Measurements from ENCODE around the gene SCP2.
"Not testable (repeated sequence)": the region's sequence is repeated elsewhere in the genome, so short reads cannot be mapped to it uniquely, and the experiment has no call there.

SCP2 gene

GRCh38 chr1:52967666-52968065 is 40.6 kb downstream of the SCP2 start:
- Mint-ChIP-seq H3K4me1 (ENCODE audit: low read depth in 2 of 2) (no peaks in the 10 kb centered on the region), H3K36me3 (ENCODE audit: insufficient read depth) (peaks cover 7% of the 10 kb centered on the region), H3K27ac (no peak overlapping the region), H3K9me3 (no peaks in the 10 kb centered on the region), H3K4me3 (no peak overlapping the region), H3K27me3 (no peaks in the 10 kb centered on the region)
- DNase-seq (no peak), ATAC-seq (replicated peaks) (no peak)

DNA sequence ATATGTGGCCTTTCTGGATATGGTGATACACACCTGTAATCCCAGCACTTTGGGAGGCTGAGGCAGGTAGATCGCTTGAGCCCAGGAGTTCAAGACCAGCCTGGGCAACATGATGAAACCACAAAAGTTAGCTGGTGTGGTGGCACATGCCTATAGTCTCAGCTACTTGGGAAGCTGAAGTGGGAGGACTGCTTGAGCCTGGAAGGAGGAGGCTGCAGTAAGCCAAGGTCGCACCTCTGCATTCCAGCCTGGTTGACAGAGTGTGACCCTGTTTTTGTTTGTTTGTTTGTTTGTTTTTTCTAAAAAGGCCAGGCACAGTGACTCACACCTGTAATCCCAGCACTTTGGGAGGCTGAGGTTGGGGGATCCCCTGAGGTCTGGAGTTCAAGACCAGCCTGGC is 42.2 kb downstream of the SCP2 start:
- not testable (repeated sequence) for ATAC-seq (replicated peaks); H3K4me1 Mint-ChIP-seq (ENCODE audit: low read depth in 2 of 2); H3K27ac Mint-ChIP-seq; DNase-seq; H3K4me3 Mint-ChIP-seq; H3K27me3 Mint-ChIP-seq; H3K9me3 Mint-ChIP-seq
- peaks cover 12% of the 10 kb centered on the region for H3K36me3 Mint-ChIP-seq (ENCODE audit: insufficient read depth)

- Mint-ChIP-seq H3K9me3 (no peaks in the 10 kb centered on the region), H3K27ac (no peak overlapping the region), H3K4me1 (ENCODE audit: low read depth in 2 of 2) (no peaks in the 10 kb centered on the region), H3K27me3 (no peaks in the 10 kb centered on the region), H3K36me3 (ENCODE audit: insufficient read depth) (peaks cover 12% of the 10 kb centered on the region), H3K4me3 (no peak overlapping the region)
- ATAC-seq (replicated peaks) (no peak), DNase-seq (no peak)
Observed at GRCh38 chr1:52970149-52970548, 43.1 kb downstream of the SCP2 start.

GRCh38 chr1:52973841-52974240 is 46.8 kb downstream of the SCP2 start:
- ATAC-seq (replicated peaks): no peak

DNA sequence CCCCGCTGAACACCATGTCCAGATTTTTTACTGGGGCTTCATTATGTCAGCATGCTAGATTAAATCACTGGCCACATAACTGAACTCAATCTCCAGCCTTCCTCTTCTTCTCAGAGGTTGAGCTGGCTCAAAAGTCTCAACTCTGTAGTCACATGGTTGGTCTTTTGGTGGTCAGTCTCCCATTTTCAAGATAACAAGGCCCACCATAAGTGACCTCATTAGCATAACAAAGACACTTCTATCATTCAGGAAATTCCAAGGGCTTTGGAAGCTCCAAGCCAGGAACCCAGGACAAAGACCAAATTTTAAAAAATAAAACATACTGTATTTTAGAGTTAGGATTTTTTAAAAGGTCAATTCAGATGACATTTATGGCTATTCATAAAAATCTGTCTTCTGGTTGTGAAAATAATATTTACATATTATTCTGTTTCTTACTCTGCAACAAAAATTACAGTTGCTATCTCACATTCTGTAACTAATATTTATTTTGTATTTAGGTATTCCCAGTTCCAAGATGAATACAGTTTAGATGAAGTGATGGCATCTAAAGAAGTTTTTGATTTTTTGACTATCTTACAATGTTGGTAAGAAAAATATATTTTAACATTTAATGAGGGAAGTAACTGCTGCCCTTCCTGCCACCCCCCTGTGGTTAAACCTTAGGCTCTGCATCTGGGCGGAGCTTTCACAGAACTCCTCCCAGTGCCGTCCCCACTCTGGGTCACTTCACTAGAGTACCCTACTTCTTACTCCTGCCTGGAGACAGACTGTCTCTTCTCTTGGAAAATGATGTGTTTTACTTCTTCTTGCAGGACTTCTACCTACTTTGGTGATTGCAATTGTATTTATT is 49.3 kb downstream of the SCP2 start:
- H3K4me1 Mint-ChIP-seq (ENCODE audit: low read depth in 2 of 2): peaks cover 5% of the 10 kb centered on the region in 2 donors
- ATAC-seq (replicated peaks) (no peak), DNase-seq (no peak)
- no peak overlapping the region for H3K4me3 Mint-ChIP-seq
- H3K36me3 Mint-ChIP-seq (ENCODE audit: insufficient read depth): peaks cover 20% of the 10 kb centered on the region
- no peaks in the 10 kb centered on the region for H3K9me3 Mint-ChIP-seq
- peak overlapping the region in 1 of 2 donors; percentile 16 for H3K27ac Mint-ChIP-seq
- no peaks in the 10 kb centered on the region for H3K27me3 Mint-ChIP-seq

More at GRCh38 chr1:52973841-52974240, 46.8 kb downstream of the SCP2 start:
- H3K27ac Mint-ChIP-seq: no peak overlapping the region
- peaks cover 10% of the 10 kb centered on the region for H3K36me3 Mint-ChIP-seq (ENCODE audit: insufficient read depth)
- H3K4me3 Mint-ChIP-seq: no peak overlapping the region
- no peak for DNase-seq
- no peaks in the 10 kb centered on the region for H3K9me3 Mint-ChIP-seq
- H3K4me1 Mint-ChIP-seq (ENCODE audit: low read depth in 2 of 2): peaks cover 5% of the 10 kb centered on the region in 2 donors
- no peaks in the 10 kb centered on the region for H3K27me3 Mint-ChIP-seq

GRCh38 chr1:52978045-52978444 is 51.0 kb downstream of the SCP2 start:
- no peak for ATAC-seq (replicated peaks)
- Mint-ChIP-seq H3K27me3 (no peaks in the 10 kb centered on the region), H3K4me3 (no peak overlapping the region), H3K36me3 (ENCODE audit: insufficient read depth) (peaks cover 25% of the 10 kb centered on the region), H3K27ac (peak overlapping the region in 1 of 2 donors; percentile 49), H3K4me1 (ENCODE audit: low read depth in 2 of 2) (peaks cover 5% of the 10 kb centered on the region in 2 donors), H3K9me3 (peaks cover 0 to under 1% of the 10 kb centered on the region in 2 donors)
- DNase-seq: no peak

- H3K27ac Mint-ChIP-seq; ATAC-seq (replicated peaks); DNase-seq; H3K36me3 Mint-ChIP-seq (ENCODE audit: insufficient read depth); H3K4me1 Mint-ChIP-seq (ENCODE audit: low read depth in 2 of 2); H3K4me3 Mint-ChIP-seq; H3K9me3 Mint-ChIP-seq; H3K27me3 Mint-ChIP-seq: not testable (repeated sequence)
Observed at GRCh38 chr1:52992733-52993132, 65.7 kb downstream of the SCP2 start.

- Mint-ChIP-seq H3K4me1 (ENCODE audit: low read depth in 2 of 2) (no peaks in the 10 kb centered on the region), H3K4me3 (no peak overlapping the region), H3K27me3 (no peaks in the 10 kb centered on the region), H3K36me3 (ENCODE audit: insufficient read depth) (no peaks in the 10 kb centered on the region), H3K27ac (no peak overlapping the region), H3K9me3 (no peaks in the 10 kb centered on the region)
- DNase-seq (no peak), ATAC-seq (replicated peaks) (no peak)
Observed at GRCh38 chr1:52994656-52995055, 67.6 kb downstream of the SCP2 start.

DNA sequence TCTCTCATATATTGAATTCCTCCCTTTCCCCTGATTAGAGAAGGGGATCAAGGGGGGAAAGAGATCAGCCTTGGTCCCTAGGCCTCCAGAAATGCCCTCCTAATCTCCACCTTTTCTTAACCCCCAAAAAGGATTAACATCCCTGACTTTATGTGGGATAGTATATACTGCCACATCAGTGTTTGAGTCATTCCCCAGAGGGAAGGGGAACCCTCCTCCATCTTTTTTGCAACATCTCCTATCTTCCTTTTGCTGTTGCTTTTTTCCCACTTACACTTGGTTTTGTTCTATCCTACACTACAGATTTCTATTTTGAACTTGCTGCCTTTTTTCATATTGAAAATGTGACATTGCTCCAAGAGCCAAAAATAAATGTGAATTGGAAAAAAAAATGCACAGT is 69.6 kb downstream of the SCP2 start:
- no peak for DNase-seq
- H3K4me1 Mint-ChIP-seq (ENCODE audit: low read depth in 2 of 2): no peaks in the 10 kb centered on the region
- no peak overlapping the region for H3K4me3 Mint-ChIP-seq
- no peak for ATAC-seq (replicated peaks)
- H3K36me3 Mint-ChIP-seq (ENCODE audit: insufficient read depth): no peaks in the 10 kb centered on the region
- no peaks in the 10 kb centered on the region for H3K9me3 Mint-ChIP-seq
- H3K27ac Mint-ChIP-seq: no peak overlapping the region
- no peaks in the 10 kb centered on the region for H3K27me3 Mint-ChIP-seq

DNA sequence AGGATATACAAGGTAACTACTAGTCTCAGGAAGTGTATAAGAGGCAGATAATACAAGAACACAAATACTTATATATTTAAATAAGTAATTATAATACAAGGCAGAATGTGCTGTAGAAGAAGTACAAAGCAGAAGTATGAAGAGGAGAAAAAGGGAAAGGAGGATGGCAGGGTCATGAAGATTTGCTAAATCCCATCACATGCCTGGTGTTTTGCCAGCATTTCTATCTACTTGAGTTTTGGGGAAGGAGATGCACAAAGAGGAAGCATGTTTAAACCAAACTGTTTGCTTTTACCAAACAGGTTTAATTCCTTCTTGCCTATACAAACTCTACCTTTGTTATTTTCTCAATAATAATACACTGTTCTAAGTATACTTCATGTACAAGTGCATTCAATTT is 74.1 kb downstream of the SCP2 start:
- Mint-ChIP-seq H3K36me3 (ENCODE audit: insufficient read depth) (no peaks in the 10 kb centered on the region), H3K9me3 (no peaks in the 10 kb centered on the region), H3K27ac (no peak overlapping the region), H3K4me3 (no peak overlapping the region), H3K27me3 (no peaks in the 10 kb centered on the region), H3K4me1 (ENCODE audit: low read depth in 2 of 2) (no peaks in the 10 kb centered on the region)
- DNase-seq: no peak
- no peak for ATAC-seq (replicated peaks)

DNA sequence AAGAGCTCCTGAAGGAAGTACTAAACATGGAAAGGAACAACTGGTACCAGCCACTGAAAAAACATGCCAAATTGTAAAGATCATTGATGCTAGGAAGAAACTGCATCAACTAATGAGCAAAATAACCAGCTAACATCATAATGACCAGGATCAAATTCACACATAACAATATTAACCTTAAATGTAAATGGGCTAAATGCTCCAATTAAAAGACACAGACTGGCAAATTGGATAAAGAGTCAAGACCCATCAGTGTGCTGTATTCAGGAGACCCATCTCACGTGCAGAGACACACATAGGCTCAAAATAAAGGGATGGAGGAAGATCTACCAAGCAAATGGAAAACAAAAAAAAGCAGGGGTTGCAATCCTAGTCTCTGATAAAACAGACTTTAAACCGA is 79.5 kb downstream of the SCP2 start:
- not testable (repeated sequence) for H3K27ac Mint-ChIP-seq; H3K9me3 Mint-ChIP-seq; H3K36me3 Mint-ChIP-seq (ENCODE audit: insufficient read depth); H3K4me1 Mint-ChIP-seq (ENCODE audit: low read depth in 2 of 2); H3K27me3 Mint-ChIP-seq; ATAC-seq (replicated peaks); H3K4me3 Mint-ChIP-seq; DNase-seq

DNA sequence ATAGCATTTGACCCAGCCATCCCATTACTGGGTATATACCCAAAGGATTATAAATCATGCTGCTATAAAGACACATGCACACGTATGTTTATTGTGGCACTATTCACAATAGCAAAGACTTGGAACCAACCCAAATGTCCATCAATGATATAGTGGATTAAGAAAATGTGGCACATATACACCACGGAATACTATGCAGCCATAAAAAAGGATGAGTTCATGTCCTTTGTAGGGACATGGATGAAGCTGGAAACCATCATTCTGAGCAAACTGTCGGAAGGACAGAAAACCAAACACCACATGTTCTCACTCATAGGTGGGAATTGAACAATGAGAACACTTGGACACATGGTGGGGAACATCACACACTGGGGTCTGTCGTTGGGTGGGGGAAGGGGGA is 83.2 kb downstream of the SCP2 start:
- H3K27me3 Mint-ChIP-seq; DNase-seq; ATAC-seq (replicated peaks); H3K27ac Mint-ChIP-seq; H3K4me1 Mint-ChIP-seq (ENCODE audit: low read depth in 2 of 2); H3K9me3 Mint-ChIP-seq; H3K36me3 Mint-ChIP-seq (ENCODE audit: insufficient read depth); H3K4me3 Mint-ChIP-seq: not testable (repeated sequence)

DNA sequence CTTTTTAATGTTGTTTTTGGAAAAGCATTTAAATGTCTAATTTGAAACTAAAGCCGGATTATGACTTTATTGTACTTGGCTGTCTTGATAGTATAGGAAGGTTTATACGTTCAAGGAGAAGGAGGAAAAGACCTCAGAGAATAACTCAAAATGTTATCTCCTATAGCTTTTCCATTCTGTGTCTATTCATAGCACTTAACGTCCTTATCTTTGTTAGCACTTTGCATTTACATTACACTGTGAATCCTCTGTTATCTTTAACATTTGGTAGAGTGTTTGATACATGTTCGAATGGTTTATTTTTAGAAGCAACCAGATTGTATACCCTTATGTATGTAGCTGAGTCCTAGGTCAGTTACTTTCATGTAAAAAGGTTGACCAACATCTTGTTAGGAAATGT is 84.1 kb downstream of the SCP2 start:
- DNase-seq (no peak), ATAC-seq (replicated peaks) (no peak)
- no peak overlapping the region for H3K4me3 Mint-ChIP-seq
- no peaks in the 10 kb centered on the region for H3K27me3 Mint-ChIP-seq
- no peaks in the 10 kb centered on the region for H3K36me3 Mint-ChIP-seq (ENCODE audit: insufficient read depth)
- no peaks in the 10 kb centered on the region for H3K9me3 Mint-ChIP-seq
- no peak overlapping the region for H3K27ac Mint-ChIP-seq
- H3K4me1 Mint-ChIP-seq (ENCODE audit: low read depth in 2 of 2): peaks cover 12 to 14% of the 10 kb centered on the region in 2 donors

DNA sequence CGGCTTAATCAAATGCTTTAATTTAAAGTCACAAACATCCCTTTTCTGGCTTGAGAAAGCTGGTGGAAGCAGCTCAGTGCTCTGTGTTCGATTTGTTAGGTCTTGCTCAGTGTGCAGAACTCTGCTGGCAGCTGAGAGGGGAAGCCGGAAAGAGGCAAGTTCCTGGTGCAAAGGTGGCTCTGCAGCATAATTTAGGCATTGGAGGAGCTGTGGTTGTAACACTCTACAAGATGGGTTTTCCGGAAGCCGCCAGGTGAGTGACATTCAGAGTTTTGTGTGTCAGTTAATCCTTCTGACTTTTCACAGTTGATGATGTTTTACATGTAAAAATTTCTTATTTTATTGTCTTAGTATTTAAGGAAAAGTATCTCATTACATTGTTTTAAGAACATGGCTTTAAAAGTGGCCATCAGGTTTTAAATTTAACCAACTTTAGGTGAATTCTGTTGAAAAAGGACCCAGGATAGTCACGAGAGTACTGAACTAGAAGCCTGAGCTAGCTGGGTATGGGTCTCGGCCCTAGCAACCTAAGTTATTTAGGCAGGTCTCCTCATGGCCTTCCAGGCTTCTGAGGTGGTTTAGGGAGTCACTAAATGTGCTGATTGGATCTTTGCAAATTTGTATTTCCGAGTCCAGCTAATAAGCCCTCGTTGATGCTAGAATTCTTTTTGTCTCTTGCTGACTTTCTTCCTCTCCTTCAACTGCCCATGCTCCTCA is 87.9 kb downstream of the SCP2 start:
- Mint-ChIP-seq H3K27me3 (no peaks in the 10 kb centered on the region), H3K9me3 (no peaks in the 10 kb centered on the region), H3K4me1 (ENCODE audit: low read depth in 2 of 2) (peaks cover 23 to 29% of the 10 kb centered on the region in 2 donors), H3K27ac (peak overlapping the region; percentile 44 to 79), H3K4me3 (peak overlapping the region; percentile 73 to 85), H3K36me3 (ENCODE audit: insufficient read depth) (peaks cover 4% of the 10 kb centered on the region)
- ATAC-seq (replicated peaks) (peak; percentile 100), DNase-seq (peak; percentile 76 to 78 (median 77))
